Adrenal gland (tissue), 5 donors: ENCODE measurements around the gene KIF24.

ENCODE experiments used
- CTCF ChIP-seq, 6 experiments: fragments of 450-650 bp in 4 of 6; fragments of 200-600 bp in 2 of 6; sonication (generic) in 1 of 6; IDR thresholded peaks; 1 replicate in 5 of 6; 2 replicates in 1 of 6; pipeline versions ENCODE4 v1.5.1 to v1.8.0; 2016 to 2021; ENCODE audit warnings: antibody characterized with exemption in 6 of 6, mild to moderate bottlenecking in 2 of 6, moderate library complexity in 1 of 6
- POLR2A ChIP-seq, 2 donors: fragments of 450-650 bp; IDR thresholded peaks; one replicate each; pipeline ENCODE4 v1.6.1; 2017; ENCODE audit warnings: antibody characterized with exemption in 2 of 2, mild to moderate bottlenecking in 2 of 2, moderate library complexity in 1 of 2
- donor health status: DM: no; HTN: no; CAD: no.

- TF ChIP-seq CTCF (IDR thresholded peaks at IDR 0.05) (no peak), POLR2A (IDR thresholded peaks at IDR 0.05) (no peak)
Measured at GRCh38 chr9:34377404-34377746, 48.3 kb upstream of the KIF24 start.
